ENCODE data around the gene TMEM212. TPM values are rescaled to one million over a fixed set of nuclear protein-coding genes. Genes with fewer than 3 reads are reported as not detected.

TMEM212 gene
- total and polyA plus RNA-seq, 2 of the 13 experiments (the other 11 are each of a cell fraction or from before 2014, with no cell fraction given): not detected

DNA sequence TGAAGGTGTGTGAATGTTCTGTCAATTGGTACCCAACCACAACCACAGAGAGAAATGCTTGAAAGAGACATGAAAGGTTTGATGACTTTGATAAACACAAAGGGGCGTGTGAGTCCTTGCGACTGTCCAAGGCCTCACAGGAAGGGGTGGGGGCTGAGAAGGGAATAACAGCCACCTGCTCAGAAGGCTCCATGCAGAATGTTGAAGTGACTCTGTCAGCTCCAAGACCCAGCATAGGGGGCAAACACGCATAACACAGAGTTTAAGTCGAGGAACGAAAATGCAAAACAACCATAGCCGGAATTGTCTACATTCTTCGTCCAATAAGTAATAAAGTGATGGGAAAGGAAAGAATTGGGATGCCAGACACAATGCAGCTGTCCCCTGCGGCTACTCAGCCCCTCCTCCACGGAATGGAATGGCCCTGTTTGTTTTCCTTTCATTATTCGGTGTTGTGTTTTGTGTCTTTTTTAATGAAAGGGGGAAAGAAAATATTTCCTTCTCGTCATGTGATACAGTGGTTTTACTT lies 19.9 kb downstream of the TMEM212 start (continued):
- TF ChIP-seq CAMTA2 (CRISPR knock-in tag; IDR thresholded peaks at IDR 0.05; ENCODE audit: borderline replicate concordance) (no peak), CCDC6 (CRISPR knock-in tag; IDR thresholded peaks at IDR 0.05) (no peak), ZNF468 (CRISPR knock-in tag; IDR thresholded peaks at IDR 0.05) (no peak), ZNF747 (CRISPR knock-in tag; IDR thresholded peaks at IDR 0.05; ENCODE audit: borderline replicate concordance) (no peak), TCF12 (IDR thresholded peaks at IDR 0.05) (no peak), TCF12 (CRISPR knock-in tag; IDR thresholded peaks at IDR 0.05) (no peak), HDAC2 (CRISPR knock-in tag; IDR thresholded peaks at IDR 0.05) (peak; percentile 56; the same call in 1 of the 2 replicates), EP300 (IDR thresholded peaks at IDR 0.05; ENCODE audit: low read depth in 2 of 2, low read length in 2 of 2) (peak in 1 of 2 experiments; percentile 60; a peak in 1 of 4 replicates), EP300 (CRISPR knock-in tag; IDR thresholded peaks at IDR 0.05; ENCODE audit: borderline replicate concordance) (no peak; the same call in 1 of the 2 replicates), ZNF891 (CRISPR knock-in tag; IDR thresholded peaks at IDR 0.05) (no peak), ZNF317 (CRISPR knock-in tag; IDR thresholded peaks at IDR 0.05) (no peak), FOSL2 (CRISPR knock-in tag; IDR thresholded peaks at IDR 0.05) (no peak), SOX13 (IDR thresholded peaks at IDR 0.05) (0 out of 2 replicates have a peak, but pooled peaks have one; percentile 17), SOX13 (CRISPR knock-in tag; conservative IDR thresholded peaks at IDR 0.05 in 1 of 2, IDR thresholded peaks at IDR 0.05 in 1 of 2) (peak in 1 of 2 experiments; percentile 75; a peak in 2 of 4 replicates), ZNF878 (CRISPR knock-in tag; IDR thresholded peaks at IDR 0.05) (no peak)
- TF ChIP-seq, protein P1, sequence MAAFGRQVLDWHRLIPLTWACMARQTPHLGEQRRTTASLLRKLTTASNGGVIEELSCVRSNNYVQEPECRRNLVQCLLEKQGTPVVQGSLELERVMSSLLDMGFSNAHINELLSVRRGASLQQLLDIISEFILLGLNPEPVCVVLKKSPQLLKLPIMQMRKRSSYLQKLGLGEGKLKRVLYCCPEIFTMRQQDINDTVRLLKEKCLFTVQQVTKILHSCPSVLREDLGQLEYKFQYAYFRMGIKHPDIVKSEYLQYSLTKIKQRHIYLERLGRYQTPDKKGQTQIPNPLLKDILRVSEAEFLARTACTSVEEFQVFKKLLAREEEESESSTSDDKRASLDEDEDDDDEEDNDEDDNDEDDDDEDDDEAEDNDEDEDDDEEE (CRISPR knock-in tag; IDR thresholded peaks at IDR 0.05): no peak
- TF ChIP-seq, protein P2, sequence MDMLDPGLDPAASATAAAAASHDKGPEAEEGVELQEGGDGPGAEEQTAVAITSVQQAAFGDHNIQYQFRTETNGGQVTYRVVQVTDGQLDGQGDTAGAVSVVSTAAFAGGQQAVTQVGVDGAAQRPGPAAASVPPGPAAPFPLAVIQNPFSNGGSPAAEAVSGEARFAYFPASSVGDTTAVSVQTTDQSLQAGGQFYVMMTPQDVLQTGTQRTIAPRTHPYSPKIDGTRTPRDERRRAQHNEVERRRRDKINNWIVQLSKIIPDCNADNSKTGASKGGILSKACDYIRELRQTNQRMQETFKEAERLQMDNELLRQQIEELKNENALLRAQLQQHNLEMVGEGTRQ (IDR thresholded peaks at IDR 0.05; ENCODE audit: low read depth, low read length): no peak
- TF ChIP-seq, protein P2 (CRISPR knock-in tag; IDR thresholded peaks at IDR 0.05; ENCODE audit: borderline replicate concordance): no peak
- TF ChIP-seq, protein P3, sequence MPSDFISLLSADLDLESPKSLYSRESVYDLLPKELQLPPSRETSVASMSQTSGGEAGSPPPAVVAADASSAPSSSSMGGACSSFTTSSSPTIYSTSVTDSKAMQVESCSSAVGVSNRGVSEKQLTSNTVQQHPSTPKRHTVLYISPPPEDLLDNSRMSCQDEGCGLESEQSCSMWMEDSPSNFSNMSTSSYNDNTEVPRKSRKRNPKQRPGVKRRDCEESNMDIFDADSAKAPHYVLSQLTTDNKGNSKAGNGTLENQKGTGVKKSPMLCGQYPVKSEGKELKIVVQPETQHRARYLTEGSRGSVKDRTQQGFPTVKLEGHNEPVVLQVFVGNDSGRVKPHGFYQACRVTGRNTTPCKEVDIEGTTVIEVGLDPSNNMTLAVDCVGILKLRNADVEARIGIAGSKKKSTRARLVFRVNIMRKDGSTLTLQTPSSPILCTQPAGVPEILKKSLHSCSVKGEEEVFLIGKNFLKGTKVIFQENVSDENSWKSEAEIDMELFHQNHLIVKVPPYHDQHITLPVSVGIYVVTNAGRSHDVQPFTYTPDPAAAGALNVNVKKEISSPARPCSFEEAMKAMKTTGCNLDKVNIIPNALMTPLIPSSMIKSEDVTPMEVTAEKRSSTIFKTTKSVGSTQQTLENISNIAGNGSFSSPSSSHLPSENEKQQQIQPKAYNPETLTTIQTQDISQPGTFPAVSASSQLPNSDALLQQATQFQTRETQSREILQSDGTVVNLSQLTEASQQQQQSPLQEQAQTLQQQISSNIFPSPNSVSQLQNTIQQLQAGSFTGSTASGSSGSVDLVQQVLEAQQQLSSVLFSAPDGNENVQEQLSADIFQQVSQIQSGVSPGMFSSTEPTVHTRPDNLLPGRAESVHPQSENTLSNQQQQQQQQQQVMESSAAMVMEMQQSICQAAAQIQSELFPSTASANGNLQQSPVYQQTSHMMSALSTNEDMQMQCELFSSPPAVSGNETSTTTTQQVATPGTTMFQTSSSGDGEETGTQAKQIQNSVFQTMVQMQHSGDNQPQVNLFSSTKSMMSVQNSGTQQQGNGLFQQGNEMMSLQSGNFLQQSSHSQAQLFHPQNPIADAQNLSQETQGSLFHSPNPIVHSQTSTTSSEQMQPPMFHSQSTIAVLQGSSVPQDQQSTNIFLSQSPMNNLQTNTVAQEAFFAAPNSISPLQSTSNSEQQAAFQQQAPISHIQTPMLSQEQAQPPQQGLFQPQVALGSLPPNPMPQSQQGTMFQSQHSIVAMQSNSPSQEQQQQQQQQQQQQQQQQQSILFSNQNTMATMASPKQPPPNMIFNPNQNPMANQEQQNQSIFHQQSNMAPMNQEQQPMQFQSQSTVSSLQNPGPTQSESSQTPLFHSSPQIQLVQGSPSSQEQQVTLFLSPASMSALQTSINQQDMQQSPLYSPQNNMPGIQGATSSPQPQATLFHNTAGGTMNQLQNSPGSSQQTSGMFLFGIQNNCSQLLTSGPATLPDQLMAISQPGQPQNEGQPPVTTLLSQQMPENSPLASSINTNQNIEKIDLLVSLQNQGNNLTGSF (CRISPR knock-in tag; IDR thresholded peaks at IDR 0.05): no peak

Data from HepG2 (cell line).